22Rv1 (cell line): ENCODE results near the gene CEACAM19.

Experiments
- ZFX ChIP-seq: fragments of 450-650 bp; IDR thresholded peaks from 2 replicates; pipeline ENCODE4 v1.6.1; 2017; ENCODE audit warnings: antibody characterized with exemption, borderline replicate concordance
- TF ChIP-seq, protein P1 (sequence below): fragments of 450-650 bp; IDR thresholded peaks from 2 replicates; pipeline ENCODE4 v1.5.1; 2017; ENCODE audit warnings: mild to moderate bottlenecking

DNA sequence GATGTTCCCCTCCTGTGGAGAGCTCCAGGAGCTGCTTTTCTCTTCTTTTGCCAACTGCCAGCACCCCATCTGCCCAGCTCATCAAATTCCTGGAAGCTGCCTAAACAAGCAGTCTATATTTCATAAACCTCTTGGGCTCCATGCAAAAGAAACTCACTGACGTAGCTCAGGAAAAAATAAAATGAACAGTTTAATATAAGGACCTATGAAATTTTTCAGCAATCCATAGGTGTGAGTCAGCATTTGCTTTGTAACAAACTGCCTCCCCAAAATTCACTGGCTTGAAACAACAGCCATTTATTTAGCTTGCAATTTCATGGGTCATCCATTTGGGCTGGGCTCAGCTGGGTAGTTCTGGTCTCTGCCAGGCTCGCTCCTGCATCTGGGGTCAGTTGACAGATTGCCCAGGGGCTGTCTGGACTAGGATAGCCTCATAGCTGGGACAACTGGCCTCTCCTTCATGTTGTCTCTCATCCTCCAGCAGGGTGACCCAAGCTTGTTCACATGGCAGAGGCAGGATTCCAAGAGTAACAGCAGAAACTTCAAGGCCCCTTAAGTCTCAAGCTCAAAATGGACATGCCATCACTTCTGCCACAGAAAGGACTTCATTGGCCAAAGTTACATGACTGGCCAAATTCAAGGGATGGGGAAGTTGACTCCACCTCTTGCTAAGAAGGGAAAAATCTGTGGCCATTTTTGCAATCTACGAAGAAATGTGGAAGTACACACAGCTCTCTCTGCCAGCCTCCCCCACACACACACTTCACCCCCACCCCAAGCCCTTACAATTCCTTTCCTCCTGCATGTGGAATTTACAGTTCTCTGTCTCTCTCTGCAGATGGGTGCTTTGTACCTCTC lies 35.5 kb upstream of the CEACAM19 start:
- TF ChIP-seq, protein P1, sequence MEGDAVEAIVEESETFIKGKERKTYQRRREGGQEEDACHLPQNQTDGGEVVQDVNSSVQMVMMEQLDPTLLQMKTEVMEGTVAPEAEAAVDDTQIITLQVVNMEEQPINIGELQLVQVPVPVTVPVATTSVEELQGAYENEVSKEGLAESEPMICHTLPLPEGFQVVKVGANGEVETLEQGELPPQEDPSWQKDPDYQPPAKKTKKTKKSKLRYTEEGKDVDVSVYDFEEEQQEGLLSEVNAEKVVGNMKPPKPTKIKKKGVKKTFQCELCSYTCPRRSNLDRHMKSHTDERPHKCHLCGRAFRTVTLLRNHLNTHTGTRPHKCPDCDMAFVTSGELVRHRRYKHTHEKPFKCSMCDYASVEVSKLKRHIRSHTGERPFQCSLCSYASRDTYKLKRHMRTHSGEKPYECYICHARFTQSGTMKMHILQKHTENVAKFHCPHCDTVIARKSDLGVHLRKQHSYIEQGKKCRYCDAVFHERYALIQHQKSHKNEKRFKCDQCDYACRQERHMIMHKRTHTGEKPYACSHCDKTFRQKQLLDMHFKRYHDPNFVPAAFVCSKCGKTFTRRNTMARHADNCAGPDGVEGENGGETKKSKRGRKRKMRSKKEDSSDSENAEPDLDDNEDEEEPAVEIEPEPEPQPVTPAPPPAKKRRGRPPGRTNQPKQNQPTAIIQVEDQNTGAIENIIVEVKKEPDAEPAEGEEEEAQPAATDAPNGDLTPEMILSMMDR = no peak
- no peak for TF ChIP-seq ZFX
